NCI-H1436 treated with DMSO at 0.1 percent for 48 hours (cell line): Measurements from ENCODE around the gene EFNA4.

ENCODE experiments used
- DNase-seq: peaks from one replicate; lab custom pipeline; 2025; lab: John Stamatoyannopoulos, UW

EFNA4 gene

DNA sequence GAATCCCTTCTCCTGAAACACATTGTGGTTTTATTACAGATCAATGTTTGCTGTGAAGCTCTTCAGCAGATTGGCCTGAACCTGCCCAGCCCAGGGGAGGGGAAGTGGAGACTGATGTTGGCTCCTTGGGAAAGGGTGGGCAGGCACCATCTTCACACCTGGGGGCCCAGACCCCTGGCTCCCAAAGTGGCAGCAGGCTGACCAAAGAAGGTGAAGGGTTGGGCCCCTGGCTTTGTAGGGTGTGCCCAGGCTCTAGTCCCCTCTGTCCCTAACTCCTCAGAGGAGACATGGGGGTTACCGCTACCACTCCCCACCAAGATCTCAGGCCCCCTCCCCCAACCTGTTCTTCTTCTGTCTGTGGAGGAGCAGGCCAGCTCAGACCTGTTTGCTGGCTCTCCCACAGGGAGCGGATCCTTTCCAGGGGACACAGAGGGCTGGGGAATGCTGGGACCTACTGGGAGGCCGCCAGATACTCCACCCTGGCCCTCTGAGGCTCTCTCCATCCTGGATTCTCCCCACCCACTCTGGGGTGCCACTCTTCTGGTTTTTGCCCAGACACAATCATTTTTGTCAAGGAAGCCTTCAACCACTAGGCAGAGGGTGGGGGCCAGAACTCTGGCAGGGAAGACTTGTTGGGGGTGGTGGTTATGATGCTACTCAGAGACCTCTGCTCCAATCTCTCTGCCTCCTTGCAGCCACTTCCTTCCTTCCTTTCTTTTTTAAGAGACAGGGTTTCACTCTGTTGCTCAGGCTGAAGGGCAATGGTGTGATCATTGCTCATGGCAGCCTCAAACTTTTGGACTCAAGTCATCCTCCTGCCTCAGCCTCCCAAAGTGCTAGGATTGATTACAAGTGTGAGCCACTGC, 10.1 kb downstream of the EFNA4 start:
- no peak for DNase-seq

DNA sequence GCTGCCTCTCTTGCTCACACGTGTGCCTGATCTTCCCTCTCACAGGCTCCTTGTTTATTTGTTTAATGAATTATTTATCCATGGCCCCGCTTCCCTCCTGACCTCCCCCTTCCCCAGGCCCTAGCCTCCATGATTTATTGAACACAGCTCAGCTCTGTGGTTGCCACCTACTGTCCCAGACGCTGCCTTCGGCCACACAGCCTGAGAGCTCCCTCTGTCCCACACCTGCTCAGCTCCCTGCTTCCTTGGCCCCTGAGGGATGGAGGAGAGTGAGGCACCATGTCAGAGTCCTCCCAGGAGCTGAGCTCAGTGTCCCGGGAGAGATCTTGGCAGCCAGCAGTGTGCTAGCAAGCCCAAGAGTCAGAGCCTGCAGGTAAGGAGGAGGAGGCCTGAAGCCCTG, 12.0 kb downstream of the EFNA4 start:
- no peak for DNase-seq

DNA sequence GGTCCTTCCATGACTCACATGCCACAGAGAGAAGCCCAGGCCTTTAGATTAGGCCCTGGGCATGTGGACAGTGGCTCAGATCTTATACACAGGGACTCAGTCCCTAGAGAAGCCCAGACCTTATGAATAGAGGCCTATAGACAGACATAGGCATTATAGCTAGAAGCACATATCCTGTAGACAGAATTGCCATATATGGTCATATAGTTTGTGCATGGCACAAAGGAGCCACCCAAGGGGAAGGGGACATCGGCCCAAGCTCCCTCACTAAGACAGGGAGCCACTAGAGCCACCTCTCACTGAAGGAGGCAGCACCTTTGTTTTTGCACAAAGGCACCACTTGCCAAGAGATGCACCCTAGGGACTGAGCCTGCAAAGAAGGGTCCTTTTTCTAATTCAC, 12.8 kb downstream of the EFNA4 start:
- no peak for DNase-seq

DNA sequence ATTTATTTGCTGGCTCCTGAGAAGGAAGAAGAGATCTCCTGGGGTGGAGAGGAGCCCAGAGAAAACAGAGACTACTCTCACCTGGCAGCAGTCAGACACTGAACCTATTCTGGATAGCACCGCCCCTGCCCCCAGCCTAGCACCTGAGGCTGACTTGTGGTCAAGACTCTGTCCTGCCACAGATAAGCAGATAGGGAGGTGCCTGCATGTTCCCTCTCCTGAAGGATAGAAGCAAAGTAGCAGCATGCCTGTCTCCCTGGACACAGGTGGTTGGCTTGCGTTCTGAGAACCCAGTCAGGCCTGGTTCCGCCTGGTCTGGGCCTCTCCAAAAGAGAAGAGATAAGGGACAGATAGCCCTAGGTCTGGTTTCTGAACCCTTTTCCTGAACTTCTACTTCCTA, 13.8 kb downstream of the EFNA4 start:
- no peak for DNase-seq

DNA sequence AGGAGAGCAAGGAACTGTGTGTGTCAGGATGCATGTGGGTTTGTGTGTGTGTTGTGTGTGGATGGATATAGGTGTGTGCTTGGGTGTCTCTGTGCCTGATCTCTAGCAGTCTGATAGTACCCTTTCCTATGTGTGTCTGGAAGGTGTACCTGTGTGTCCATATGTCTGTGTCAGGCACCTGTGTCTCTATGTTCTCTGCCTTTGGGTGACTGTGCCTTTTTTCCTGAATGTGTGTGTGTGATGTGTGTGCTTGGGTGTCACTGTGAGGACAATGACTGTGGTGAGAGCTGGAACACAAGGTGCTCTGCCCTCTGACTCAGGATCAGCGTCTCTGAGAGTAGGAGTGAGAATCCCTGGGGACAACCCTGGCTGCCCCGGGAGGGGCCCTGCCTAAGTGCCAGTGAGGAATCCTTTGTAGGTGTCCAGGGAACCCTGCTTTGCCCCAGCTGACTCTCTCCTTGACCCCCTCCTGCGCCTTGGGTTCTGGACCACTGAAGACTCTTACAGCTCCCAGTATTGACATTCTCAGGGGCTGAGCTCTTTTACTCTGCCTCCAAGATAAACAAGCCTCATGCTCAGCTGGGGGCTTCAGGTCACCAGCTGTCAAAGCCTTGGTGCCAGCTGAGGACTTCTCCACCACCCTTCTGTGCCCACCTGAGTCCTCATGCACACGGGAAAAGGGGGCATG, 14.4 kb downstream of the EFNA4 start:
- DNase-seq = no peak

DNA sequence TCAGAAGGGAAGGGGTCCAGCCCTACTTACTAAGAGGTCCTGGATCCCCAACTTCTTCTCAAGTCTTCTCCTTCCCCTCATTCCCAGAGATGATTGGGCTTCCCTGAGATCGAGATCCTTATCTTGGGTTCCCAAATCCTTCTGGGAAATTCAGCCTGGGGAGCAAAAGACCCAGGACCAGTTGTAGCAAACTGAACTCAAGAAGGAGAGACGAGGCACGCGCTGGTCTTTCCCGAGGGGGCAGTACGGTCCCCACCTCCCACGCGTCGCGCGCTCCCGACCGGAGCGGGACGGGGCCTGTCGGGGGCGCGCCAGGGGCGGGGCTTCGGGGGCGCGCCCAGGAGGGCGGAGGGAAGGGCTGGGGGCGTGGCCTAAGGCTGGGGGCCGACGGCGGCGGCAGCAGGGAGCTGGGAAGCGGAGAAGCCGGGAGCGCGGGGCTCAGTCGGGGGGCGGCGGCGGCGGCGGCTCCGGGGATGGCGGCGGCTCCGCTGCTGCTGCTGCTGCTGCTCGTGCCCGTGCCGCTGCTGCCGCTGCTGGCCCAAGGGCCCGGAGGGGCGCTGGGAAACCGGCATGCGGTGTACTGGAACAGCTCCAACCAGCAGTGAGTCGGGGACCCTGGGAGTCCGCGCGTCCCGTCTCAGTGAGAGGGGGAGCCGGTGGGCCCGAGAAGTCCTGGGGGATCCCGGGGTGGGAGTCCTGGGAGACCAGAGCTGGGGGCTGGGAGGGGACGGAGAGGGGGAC, 15.1 kb downstream of the EFNA4 start, which contains the start of gene EFNA3:
Gene EFNA3 (plus strand): TSS at position 369 of the 741 bp plus-strand sequence. CDS start 105 bp downstream, at position 474.
- no peak for DNase-seq

DNA sequence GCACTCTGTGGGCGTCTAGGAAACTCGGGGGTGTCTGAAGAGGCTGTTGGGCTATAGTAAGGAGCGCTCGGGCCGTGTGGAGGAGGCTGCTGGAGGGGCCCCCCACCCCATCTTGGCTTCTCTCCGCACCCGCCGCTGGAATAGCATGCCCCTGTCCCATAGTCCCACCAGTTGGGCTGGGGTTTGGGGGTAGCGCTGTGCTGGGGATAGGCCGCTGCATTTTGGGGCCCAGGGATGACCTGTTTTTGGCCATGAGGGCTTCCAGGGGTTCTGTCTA, 15.6 kb downstream of the EFNA4 start:
- DNase-seq = no peak

DNA sequence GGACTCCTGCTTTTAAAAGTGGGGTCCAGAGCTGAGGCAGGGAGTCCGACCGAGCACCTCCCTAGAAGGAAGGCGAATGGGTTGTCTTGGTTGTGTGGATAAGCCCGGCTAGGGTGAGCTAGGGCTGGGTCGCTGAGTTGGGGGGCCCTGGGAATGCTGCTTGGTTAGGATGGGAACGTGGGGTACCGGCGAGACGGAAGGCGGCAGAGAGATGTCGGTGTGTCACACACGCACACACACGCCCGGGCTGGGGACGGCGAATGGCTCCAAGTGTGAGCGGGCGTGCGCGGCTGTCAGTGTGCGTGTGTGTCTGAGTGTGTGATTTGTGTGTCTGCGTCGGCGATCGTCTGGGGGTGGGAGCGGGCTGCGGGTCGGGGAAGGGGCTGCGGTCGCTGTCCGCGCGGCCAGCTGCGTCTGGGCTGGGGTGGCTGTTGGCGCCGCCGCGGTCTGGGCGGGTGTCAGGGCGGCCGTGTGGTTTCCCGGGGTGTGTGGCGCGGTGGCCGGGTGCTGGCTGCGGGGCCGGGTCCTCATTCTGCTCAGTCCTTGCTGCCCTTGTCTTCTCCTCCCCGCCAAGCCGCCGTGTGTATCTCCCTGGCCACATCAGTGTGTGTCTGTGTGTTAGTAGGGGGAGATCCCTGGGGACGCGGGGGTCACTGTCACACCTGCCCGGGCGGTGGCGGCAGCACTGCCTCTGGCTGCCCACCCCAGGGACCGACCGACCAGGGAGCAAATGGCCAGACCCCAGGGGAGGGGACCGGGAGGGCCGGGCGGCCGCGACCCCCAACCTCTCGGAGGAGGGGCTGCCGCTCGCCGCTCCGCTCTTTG, 16.2 kb downstream of the EFNA4 start:
- no peak for DNase-seq

DNA sequence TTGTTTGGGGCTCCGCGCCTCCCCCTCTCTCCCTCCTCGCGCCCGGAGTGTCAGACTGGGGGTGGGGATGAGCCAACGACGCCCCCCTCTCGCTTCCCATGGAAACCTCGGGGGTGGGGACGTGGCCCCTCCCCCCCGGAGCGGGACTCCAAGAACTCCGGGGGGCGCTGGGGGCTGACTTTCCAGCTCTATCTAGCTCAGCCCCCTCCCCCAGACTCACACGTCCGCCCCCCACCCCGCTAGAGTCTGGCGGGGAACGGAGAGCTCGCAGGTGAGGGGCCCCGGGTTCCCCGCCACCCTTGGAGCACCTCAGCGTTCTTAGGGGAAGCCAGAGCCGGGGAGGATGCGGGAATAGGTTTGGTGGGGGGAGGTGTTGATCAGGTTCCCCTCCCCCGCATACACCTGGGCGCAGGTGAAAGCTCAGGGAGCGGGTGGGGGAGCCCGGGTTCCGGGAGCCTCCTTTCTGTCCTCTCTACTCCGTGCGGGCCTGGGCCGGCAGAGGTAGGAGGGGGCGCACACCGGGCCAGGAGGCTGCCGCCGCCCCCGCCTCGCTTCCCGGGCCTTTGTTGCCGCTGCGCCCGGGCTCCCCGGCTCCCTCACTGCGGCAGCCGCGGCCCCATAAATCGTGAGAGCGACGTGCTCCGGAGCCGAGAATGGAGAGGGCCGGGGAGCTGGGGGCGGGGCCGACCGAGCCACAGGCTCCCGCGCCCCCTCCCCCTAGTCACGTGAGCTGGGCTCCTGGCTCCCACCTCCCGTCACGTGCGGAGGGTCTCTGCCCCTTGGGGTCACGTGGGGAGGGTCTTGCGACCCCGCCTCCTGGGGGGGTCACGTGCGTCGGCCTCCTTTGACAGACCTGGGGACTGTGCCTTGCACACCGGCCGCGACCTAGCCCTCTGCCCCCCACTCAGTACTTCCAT, 17.0 kb downstream of the EFNA4 start:
- DNase-seq = no peak

DNA sequence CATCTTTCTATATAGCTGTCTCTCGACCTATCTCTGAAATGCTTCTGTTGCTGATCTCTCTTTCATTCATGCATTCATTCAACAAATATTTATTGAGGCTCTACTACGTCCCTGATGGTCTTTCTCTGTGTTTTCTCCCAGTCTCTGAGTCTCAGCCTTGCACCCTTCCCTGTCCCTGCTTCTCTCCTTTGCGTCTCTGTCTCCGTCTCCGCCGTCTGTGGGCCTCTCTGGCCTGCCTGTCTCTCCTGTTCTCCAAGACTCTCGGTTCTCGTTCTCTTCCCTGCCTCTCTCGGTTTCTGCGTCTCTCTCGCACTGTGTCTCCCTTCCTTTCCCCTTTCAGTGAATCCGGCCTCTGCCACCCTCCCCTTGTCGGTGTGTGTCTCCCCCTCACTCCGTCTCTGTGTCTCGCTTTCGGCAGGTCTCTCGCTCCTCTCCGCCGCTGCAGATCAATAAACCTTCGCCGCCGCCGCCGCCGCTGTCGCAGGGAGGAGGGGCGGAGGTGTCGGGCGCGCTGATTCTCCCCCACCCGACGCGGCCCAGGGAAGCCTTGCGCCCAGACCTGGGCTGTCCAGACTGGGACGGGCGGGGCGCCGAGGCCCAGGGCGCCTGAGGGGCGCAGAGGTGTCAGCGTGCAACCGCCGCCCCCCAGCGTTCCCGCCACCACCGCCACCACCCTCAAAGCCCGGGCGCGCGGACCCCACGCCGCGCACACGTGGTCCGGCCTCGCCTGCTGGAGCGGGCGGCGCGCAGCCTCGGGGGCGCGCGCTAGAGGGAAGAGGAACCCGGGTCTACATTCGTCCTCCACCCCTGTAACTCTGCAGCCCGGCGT, 18.1 kb downstream of the EFNA4 start:
- no peak for DNase-seq

DNA sequence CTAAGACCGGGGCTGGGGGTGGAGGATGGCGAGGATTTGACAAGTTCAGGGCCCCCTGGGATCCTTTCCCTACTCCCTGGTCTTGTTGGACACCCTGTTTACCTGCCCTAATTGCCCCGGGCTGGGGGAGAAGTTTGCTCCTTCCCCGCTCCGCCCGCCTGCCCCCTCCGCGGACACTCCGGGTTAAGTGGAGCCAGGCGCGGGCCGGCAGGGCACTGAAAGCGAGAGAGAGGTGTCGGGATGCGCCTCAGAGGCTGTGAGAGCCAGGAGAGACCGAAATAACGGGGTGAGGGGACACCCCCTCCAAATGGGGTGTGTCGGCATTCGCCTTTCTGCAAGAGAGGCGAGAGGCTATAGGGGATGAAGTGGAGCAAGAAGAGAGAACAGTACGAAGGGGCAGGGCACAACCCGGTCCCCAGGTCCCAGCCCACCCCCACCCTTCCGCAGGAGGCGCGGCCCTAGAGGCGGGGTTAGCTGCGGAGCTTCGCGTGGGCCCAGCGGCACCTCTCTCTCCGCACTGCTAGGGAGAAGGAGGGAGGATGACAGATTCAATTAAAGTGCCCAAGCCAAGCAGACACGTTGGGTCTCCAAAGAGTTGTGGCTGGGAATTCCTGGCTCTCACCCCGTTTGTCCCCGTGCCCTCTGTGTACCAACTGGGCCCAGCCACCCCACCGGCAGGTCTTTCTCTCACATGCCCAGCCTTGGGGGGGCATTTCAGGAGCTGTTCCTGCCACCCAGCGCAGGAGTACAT, 18.9 kb downstream of the EFNA4 start:
- DNase-seq = no peak

DNA sequence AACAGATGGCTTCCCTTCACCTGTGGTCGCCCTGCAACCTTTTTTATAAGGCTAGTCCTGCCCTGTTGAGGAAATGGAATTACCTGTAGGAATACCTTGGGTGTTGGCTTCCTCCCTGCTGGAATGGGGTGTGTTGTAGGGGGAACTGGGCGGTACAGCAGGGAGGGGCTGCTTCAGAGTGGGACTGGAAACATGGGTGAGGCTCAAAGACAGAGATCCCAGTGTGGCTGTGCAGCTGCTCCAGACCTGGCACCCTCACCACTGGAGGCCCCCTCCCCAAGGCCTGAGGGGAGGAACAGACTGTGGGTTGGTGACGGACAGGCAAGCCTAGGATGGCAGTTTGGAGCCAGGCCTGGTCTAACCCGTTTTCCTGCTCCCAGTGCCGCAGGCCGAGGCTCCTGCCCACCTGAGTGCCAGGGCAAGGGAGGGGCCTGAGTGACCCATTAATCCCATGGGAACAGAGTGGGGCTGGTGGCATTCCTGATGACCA, 19.6 kb downstream of the EFNA4 start:
- no peak for DNase-seq

DNA sequence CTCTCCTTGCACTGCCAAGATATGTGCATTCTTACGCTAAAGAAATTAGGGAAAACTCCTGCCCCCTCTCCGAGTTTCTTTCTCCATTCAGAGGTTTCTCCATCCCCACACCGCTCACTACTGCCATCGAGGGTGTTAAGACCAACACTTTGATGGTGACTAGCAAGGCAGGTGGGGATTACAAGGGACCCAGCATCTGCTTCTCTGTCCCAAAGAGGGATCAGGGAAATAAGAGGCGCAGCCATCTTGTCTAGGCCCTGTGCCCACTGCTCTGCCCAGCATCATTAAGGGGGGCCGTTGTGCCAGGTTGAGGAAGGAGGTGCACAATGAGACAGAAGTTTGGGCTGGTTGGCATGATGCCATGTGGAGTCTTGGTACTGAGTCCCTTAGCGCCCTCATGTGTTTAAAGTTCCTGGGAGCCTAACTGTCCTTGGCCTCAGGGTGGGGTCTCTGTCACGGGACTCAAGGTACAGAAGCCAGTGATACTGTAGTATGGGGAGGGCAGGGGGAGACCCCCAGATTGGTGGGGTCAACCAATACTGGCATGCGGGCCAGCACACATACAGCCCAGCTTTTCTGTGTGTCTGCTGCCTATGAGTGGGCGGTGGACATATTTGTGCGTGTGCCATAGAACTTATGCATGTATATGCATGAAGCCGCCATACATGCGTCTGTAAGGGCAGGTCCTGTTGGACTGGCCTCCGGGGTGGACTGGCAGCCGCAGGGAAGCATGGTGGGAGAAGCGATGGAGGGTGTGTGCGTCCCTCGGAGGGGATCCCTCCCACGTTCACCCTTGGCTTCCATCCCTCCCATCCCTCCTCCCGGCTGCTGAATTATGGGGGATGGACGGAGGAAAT, 20.6 kb downstream of the EFNA4 start:
- no peak for DNase-seq

DNA sequence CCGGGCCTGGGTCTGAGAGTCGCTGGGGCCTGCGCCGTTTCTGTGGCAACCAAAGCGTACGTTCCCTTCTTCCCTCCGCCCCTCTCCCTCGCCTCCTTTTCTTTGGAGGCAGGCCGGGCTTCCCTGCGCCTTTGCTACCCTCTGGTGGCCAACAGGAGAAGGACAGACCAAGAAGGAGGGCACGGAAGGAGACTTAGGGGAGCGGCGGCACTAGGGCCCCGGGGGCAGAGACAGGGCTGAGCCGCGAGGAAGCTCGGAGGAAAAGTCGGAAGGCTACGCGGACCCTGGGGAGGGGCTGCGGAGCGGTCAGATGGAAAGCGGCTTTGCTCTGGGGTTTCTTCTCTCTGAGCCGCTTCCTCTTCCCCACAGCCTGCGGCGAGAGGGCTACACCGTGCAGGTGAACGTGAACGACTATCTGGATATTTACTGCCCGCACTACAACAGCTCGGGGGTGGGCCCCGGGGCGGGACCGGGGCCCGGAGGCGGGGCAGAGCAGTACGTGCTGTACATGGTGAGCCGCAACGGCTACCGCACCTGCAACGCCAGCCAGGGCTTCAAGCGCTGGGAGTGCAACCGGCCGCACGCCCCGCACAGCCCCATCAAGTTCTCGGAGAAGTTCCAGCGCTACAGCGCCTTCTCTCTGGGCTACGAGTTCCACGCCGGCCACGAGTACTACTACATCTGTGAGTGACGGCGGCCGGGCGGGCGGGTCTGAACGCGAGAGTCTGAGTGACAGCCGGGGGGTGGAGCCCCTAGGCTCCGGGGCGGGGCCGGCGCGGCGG, 21.4 kb downstream of the EFNA4 start:
- DNase-seq = peak; percentile 76

DNA sequence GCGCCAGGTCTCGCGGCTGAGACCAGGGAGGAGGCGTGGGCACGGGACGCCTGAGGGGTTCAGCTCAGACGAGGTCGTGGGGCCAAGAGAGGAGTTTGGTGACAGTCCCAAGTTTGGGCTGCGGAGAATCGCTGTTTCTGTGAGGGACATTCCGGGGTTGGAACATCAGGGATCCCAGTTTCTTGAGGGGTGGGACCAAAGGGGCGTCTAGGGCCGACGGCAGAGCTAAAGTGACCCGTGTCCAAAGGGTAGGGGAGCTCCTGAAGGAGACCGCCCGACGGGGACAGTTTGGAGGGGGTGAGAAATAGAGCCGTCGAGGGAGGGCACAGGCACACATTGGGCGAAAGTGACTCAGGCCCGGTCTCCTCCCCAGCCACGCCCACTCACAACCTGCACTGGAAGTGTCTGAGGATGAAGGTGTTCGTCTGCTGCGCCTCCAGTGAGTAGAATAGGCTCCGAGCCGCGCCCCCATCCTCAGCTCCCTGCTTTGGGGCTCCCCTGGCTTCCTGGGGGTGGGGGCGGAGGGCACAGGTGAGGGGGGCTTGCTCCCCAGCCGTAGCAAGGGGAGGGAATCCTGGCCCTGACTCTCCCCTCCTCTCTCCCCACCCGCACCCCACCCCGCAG, 22.1 kb downstream of the EFNA4 start:
- no peak for DNase-seq

DNA sequence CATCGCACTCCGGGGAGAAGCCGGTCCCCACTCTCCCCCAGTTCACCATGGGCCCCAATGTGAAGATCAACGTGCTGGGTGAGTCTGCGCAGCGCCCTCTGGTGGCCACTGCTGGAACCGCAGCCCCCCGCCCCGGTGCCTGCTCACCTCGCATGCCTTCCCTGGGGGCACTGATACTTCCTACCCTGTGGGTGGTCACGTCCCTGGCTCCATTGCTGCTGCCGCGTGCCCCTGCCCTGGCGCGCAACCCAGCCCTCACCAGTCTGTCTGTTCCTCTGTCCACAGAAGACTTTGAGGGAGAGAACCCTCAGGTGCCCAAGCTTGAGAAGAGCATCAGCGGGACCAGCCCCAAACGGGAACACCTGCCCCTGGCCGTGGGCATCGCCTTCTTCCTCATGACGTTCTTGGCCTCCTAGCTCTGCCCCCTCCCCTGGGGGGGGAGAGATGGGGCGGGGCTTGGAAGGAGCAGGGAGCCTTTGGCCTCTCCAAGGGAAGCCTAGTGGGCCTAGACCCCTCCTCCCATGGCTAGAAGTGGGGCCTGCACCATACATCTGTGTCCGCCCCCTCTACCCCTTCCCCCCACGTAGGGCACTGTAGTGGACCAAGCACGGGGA, 22.7 kb downstream of the EFNA4 start:
- no peak for DNase-seq
